Mucosa of descending colon (tissue), 3 donors: Measurements from ENCODE around the gene EVPL. TPM values are rescaled to one million over a fixed set of nuclear protein-coding genes. Genes with fewer than 3 reads are reported as not detected.
"Not testable (repeated sequence)": the region's sequence is repeated elsewhere in the genome, so short reads cannot be mapped to it uniquely, and the experiment has no call there.

Source experiments
- ATAC-seq: fragments of 200-7000 bp; cut with Tn5 transposase; one replicate; pipeline ENCODE4 v1.9.1; 2020; ENCODE audit warnings: mild to moderate bottlenecking, moderate library complexity
- DNase-seq, 3 donors: peaks; one replicate each; pipeline ENCODE4 v3.0.0-alpha.2; 2020
- H3K36me3 ChIP-seq: fragments of 200-600 bp; one replicate; pipeline ENCODE4 v1.8.0; 2021; ENCODE audit warnings: low read depth, mild to moderate bottlenecking
- H3K4me1 ChIP-seq: fragments of 200-600 bp; one replicate; pipeline ENCODE4 v1.8.0; 2021; ENCODE audit warnings: low read depth, mild to moderate bottlenecking
- H3K4me3 ChIP-seq: fragments of 200-600 bp; one replicate; pipeline ENCODE4 v1.8.0; 2021; ENCODE audit warnings: mild to moderate bottlenecking
- H3K9me3 ChIP-seq: fragments of 200-600 bp; one replicate; pipeline ENCODE4 v1.8.0; 2021; ENCODE audit warnings: mild to moderate bottlenecking
- CTCF ChIP-seq: fragments of 200-600 bp; IDR thresholded peaks from one replicate; pipeline ENCODE4 v1.8.0; 2022; ENCODE audit warnings: antibody characterized with exemption, mild to moderate bottlenecking
- intact Hi-C, 2 donors: fragments of 100-400 bp; cut with DNase I in 1 of 2; cut with micrococcal nuclease in 1 of 2; formaldehyde crosslinking; loops; one replicate each; pipeline versions ENCODE4 v1.11.0 to v1.11.1; 2022; cut with DNase I, micrococcal nuclease
- total RNA-seq, 3 donors: library from RNA; stranded (reverse); fragmentation: NEBNext Ultra II Directional in 2 of 3; extraction: Animal tissue kit (Norgen Biotek cat#: 25700) in 2 of 3; gene quantifications; one replicate each; pipeline versions ENCODE4 v1.2.1 to v1.2.4, GENCODE V29; 2021 to 2023
- donor health status: DM: no; HTN: no; CAD: no; lungs with moderate emphysema.
- donor health status: DM: no; HTN: no; CAD: no.
- donor health status: DM: no; HTN: yes; CAD: no.

The EVPL gene
- total RNA-seq, 3 donors from 2014 or later = 13.3 to 22.6 (median 16.3) TPM

- no peaks in the 10 kb centered on the region for H3K4me1 ChIP-seq
- intact Hi-C loops = no loop called here
- no peak for ATAC-seq
- H3K4me3 ChIP-seq = no peak overlapping the region
- DNase-seq = no peak
- H3K9me3 ChIP-seq = no peaks in the 10 kb centered on the region
- TF ChIP-seq CTCF = no peak
- peaks cover 8% of the 10 kb centered on the region for H3K36me3 ChIP-seq
Observed at GRCh38 chr17:76049239-76049638, 22.1 kb upstream of the EVPL start.

- Histone ChIP-seq H3K9me3 (no peaks in the 10 kb centered on the region), H3K36me3 (peaks cover 8% of the 10 kb centered on the region), H3K4me3 (no peak overlapping the region), H3K4me1 (no peaks in the 10 kb centered on the region)
- TF ChIP-seq CTCF = no peak
- intact Hi-C loops = no loop called here
- DNase-seq (no peak), ATAC-seq (no peak)
Observed at GRCh38 chr17:76048711-76049110, 21.6 kb upstream of the EVPL start.

- Histone ChIP-seq H3K9me3 (no peaks in the 10 kb centered on the region), H3K4me3 (no peak overlapping the region), H3K36me3 (peaks cover 8% of the 10 kb centered on the region), H3K4me1 (no peaks in the 10 kb centered on the region)
- no peak for ATAC-seq
- no peak for TF ChIP-seq CTCF
- DNase-seq = no peak
- intact Hi-C loops = no loop called here
Observed at GRCh38 chr17:76048025-76048605, 21.0 kb upstream of the EVPL start.

- Histone ChIP-seq H3K36me3 (peaks cover 11% of the 10 kb centered on the region), H3K9me3 (no peaks in the 10 kb centered on the region), H3K4me1 (no peaks in the 10 kb centered on the region), H3K4me3 (no peak overlapping the region)
- intact Hi-C loops = no loop called here
- no peak for DNase-seq
- no peak for ATAC-seq
- TF ChIP-seq CTCF = no peak
Observed at GRCh38 chr17:76046064-76046463, 19.0 kb upstream of the EVPL start.

GRCh38 chr17:76044475-76045007 lies 17.4 kb upstream of the EVPL start:
- DNase-seq, H3K9me3 ChIP-seq, intact Hi-C loops, H3K4me3 ChIP-seq, H3K4me1 ChIP-seq, ATAC-seq: not testable (repeated sequence)
- peaks cover 11% of the 10 kb centered on the region for H3K36me3 ChIP-seq

- intact Hi-C loops, H3K36me3 ChIP-seq, DNase-seq, H3K4me3 ChIP-seq, H3K4me1 ChIP-seq, ATAC-seq, H3K9me3 ChIP-seq: not testable (repeated sequence)
Observed at GRCh38 chr17:76042868-76043267, 15.8 kb upstream of the EVPL start.

GRCh38 chr17:76040376-76040775 lies 13.3 kb upstream of the EVPL start:
- intact Hi-C loops = no loop called here
- no peaks in the 10 kb centered on the region for H3K4me1 ChIP-seq
- DNase-seq = no peak

More at GRCh38 chr17:76040376-76040775, 13.3 kb upstream of the EVPL start:
- no peak for TF ChIP-seq CTCF
- Histone ChIP-seq H3K36me3 (peaks cover 3% of the 10 kb centered on the region), H3K4me3 (no peak overlapping the region), H3K9me3 (no peaks in the 10 kb centered on the region)
- ATAC-seq = no peak
